K562 (cell line): ENCODE measurements around the gene RIPOR2. TPM values are rescaled to one million over a fixed set of nuclear protein-coding genes. Genes with fewer than 3 reads are reported as not detected.

Experiments
- ATAC-seq: fragments of 200-7000 bp; cut with Tn5 transposase; 3 replicates; pipeline ENCODE4 v1.9.1; 2020; ENCODE audit warnings: moderate library complexity
- BruUV-seq: library from RNA; stranded (reverse); fragments of 400-500 nt; replicated peaks from 2 replicates; lab custom pipeline; 2021; lab: Mats Ljungman, UMichigan
- CTCF ChIA-PET: fragments of 300-600 bp; formaldehyde crosslinking; extraction: SDS; loops from one replicate; lab custom pipeline; 2021; ENCODE audit warnings: low intra/inter-chr PET ratio; lab: Yijun Ruan, JAX
- POLR2A ChIA-PET: fragments of 300-600, 350-650 bp; sonication (Branson Sonifier 250); formaldehyde crosslinking; extraction: SDS; loops from one replicate; lab custom pipeline; 2021; ENCODE audit warnings: antibody characterized with exemption, inconsistent platforms; lab: Yijun Ruan, JAX
- DNase-seq, 4 experiments: peaks; one replicate each; pipeline versions ENCODE4 v3.0.0 to v3.0.0-alpha.2; 2011 to 2018; ENCODE audit warnings: low spot score in 3 of 4, mixed read lengths in 3 of 4; ENCODE audit errors: extremely low read depth in 1 of 4
- FAIRE-seq: peaks from 2 replicates; lab custom pipeline; 2011; peaks lifted over from hg19 to GRCh38; lab: Jason Lieb, UNC
- H2AFZ ChIP-seq: 2 replicates; pipeline ENCODE4 v1.6.0; 2011; ENCODE audit warnings: low read depth, low read length, control low read depth, inconsistent platforms
- H3K27ac ChIP-seq: fragments of 200-600 bp; 3 replicates; pipeline ENCODE4 v1.8.0; 2011; ENCODE audit warnings: low read depth, mild to moderate bottlenecking, control low read depth, inconsistent platforms, low read length, moderate library complexity, mixed read lengths; ENCODE audit errors: extremely low read depth
- H3K27me3 ChIP-seq, 2 experiments: fragments of 300-600 bp in 1 of 2; 2 replicates in 1 of 2; 3 replicates in 1 of 2; pipeline versions ENCODE4 v1.6.0 to v1.8.0; 2011; ENCODE audit warnings: inconsistent platforms in 2 of 2, low read length in 2 of 2, mild to moderate bottlenecking in 1 of 2, mixed read lengths in 1 of 2, moderate library complexity in 1 of 2; ENCODE audit not compliant: control insufficient read depth in 2 of 2, insufficient read depth in 2 of 2
- H3K36me3 ChIP-seq: fragments of 300-600 bp; 3 replicates; pipeline ENCODE4 v1.8.0; 2011; ENCODE audit warnings: mild to moderate bottlenecking, low read length, inconsistent platforms; ENCODE audit not compliant: control insufficient read depth, insufficient read depth
- H3K4me1 ChIP-seq, 2 experiments: fragments of 200-600 bp in 1 of 2; replicated peaks in 1 of 2; 2 replicates in 1 of 2; 3 replicates in 1 of 2; pipeline versions ENCODE4 v1.5.1 to v1.8.0; 2011; ENCODE audit warnings: inconsistent platforms in 2 of 2, low read length in 2 of 2, mild to moderate bottlenecking in 1 of 2, mixed read lengths in 1 of 2, moderate library complexity in 1 of 2; ENCODE audit not compliant: control insufficient read depth in 2 of 2, insufficient read depth in 2 of 2
- H3K4me2 ChIP-seq: 2 replicates; pipeline ENCODE4 v1.6.1; 2011; ENCODE audit warnings: low read length, control low read depth, inconsistent platforms, mixed read lengths; ENCODE audit not compliant: insufficient read depth
- H3K4me3 ChIP-seq: fragments of 200-600 bp; sonication (generic), shearing (Covaris generic); 2 replicates; pipeline ENCODE4 v1.5.1; 2016; ENCODE audit warnings: control low read depth, inconsistent platforms
- H3K79me2 ChIP-seq: fragments of 200-600 bp; 3 replicates; pipeline ENCODE4 v1.8.0; 2011; ENCODE audit warnings: low read length, inconsistent platforms; ENCODE audit not compliant: control insufficient read depth, insufficient read depth
- H3K9ac ChIP-seq, 2 experiments: 2 replicates each; pipeline versions ENCODE4 v1.6.0 to v1.6.1; 2011; ENCODE audit warnings: low read depth in 2 of 2, low read length in 2 of 2, control low read depth in 1 of 2, inconsistent platforms in 1 of 2, mild to moderate bottlenecking in 1 of 2, mixed read lengths in 1 of 2; ENCODE audit not compliant: insufficient read depth in 1 of 2
- H3K9me1 ChIP-seq: one replicate; pipeline ENCODE4 v1.6.0; 2011; ENCODE audit warnings: inconsistent platforms, mild to moderate bottlenecking, low read length, moderate library complexity; ENCODE audit not compliant: control insufficient read depth, insufficient read depth
- H3K9me3 ChIP-seq: replicated peaks from 2 replicates; pipeline ENCODE4 v1.5.1; 2011; ENCODE audit warnings: low read depth, low read length, inconsistent platforms; ENCODE audit not compliant: control insufficient read depth, insufficient read depth
- H4K20me1 ChIP-seq: replicated peaks from 2 replicates; pipeline ENCODE4 v1.6.1; 2011; ENCODE audit warnings: low read length, inconsistent platforms, mixed read lengths; ENCODE audit not compliant: control insufficient read depth, insufficient read depth
- BDP1 ChIP-seq: IDR thresholded peaks from 3 replicates; pipeline ENCODE4 v1.6.1; 2011; ENCODE audit not compliant: insufficient read length, insufficient read depth
- GABPB2 ChIP-seq: fragments of 250-450 bp; sonication (Bioruptor Pico); conservative IDR thresholded peaks from 2 replicates; pipeline ENCODE4 v1.5.1; 2021; ENCODE audit warnings: mild to moderate bottlenecking
- NR0B1 ChIP-seq: fragments of 450-650 bp; IDR thresholded peaks from one replicate; pipeline ENCODE4 v1.6.1; 2018; ENCODE audit warnings: mild to moderate bottlenecking, moderate library complexity; ENCODE audit not compliant: partially characterized antibody
- POLR2AphosphoS5 ChIP-seq: IDR thresholded peaks from 2 replicates; pipeline ENCODE4 v1.6.1; 2011; ENCODE audit warnings: mild to moderate bottlenecking, low read depth, low read length, moderate library complexity; ENCODE audit not compliant: control insufficient read depth, insufficient read depth
- SPI1 ChIP-seq: IDR thresholded peaks from 2 replicates; pipeline ENCODE4 v1.6.1; 2011; ENCODE audit warnings: low read depth, low read length, control low read depth, borderline replicate concordance
- WGBS: fragments of 100-300 bp; shearing (Covaris generic); methylation state at CpG from one replicate; pipeline ENCODE4 v1.1.6; 2016; ENCODE audit warnings: low coverage, mixed read lengths; ENCODE audit not compliant: insufficient coverage; ENCODE audit errors: missing lambda C conversion rate; 5-methylcytosine and 5-hydroxymethylcytosine counted together
- in situ Hi-C: fragments of 300-500 bp; cut with MboI; formaldehyde crosslinking; loops from 4 replicates; pipeline ENCODE4 v1.15.0; 2018; ENCODE audit warnings: inconsistent platforms, mixed read lengths
- intact Hi-C: fragments of 100-400 bp; cut with micrococcal nuclease; formaldehyde crosslinking; loops from 2 replicates; pipeline ENCODE4 v1.14.2; 2022
- polyA plus RNA-seq, 8 experiments: library from polyadenylated mRNA; depleted of rRNA in 4 of 8; stranded (reverse) in 5 of 8; unstranded in 3 of 8; fragments of >200 nt; fragmentation: Nextera tagmentation in 2 of 8; fragmentation: Illumina TruSeq in 1 of 8; extraction: Ambion mirVana in 2 of 8; extraction: Trizol in 1 of 8; gene quantifications; 2 replicates each; pipeline versions ENCODE4 v1.2.1 to v1.2.3, GENCODE V29; 2011 to 2014; ENCODE audit warnings: inconsistent platforms in 1 of 8, missing spikeins in 1 of 8
- total RNA-seq, 7 experiments: library from RNA; depleted of rRNA in 6 of 7; stranded (reverse); fragments of >200 nt in 6 of 7; fragmentation: Illumina TruSeq in 2 of 7; extraction: Trizol in 2 of 7; gene quantifications; 2 replicates each; pipeline versions ENCODE4 v1.2.1 to v1.2.3, GENCODE V29; 2011 to 2021; ENCODE audit warnings: low replicate concordance in 1 of 7

Gene RIPOR2
- total and polyA plus RNA-seq, 9 of the 15 experiments (the other 6 are each of a cell fraction or from before 2014, with no cell fraction given), result 0.04 to 1.0 (median 0.47) TPM; not detected in 2

GRCh38 chr6:24963339-24963738 lies 27.6 kb upstream of the RIPOR2 start:
- Histone ChIP-seq H3K27ac (no peak overlapping the region), H3K9me3 (no peaks in the 10 kb centered on the region), H4K20me1 (no peaks in the 10 kb centered on the region), H3K9me1 (no peaks in the 10 kb centered on the region), H3K27me3 (peaks cover 0 to 6% of the 10 kb centered on the region in 2 experiments; a peak in 3 of 5 replicates), H2AFZ (no peak overlapping the region), H3K79me2 (no peaks in the 10 kb centered on the region), H3K9ac (no peak overlapping the region), H3K36me3 (no peaks in the 10 kb centered on the region), H3K4me3 (no peak overlapping the region), H3K4me1 (no peaks in the 10 kb centered on the region), H3K4me2 (no peak overlapping the region)
- no peak for FAIRE-seq
- no peak for TF ChIP-seq GABPB2 (CRISPR knock-in tag)
- TF ChIP-seq SPI1, result no peak
- TF ChIP-seq POLR2AphosphoS5, result no peak
- TF ChIP-seq BDP1, result no peak
- TF ChIP-seq NR0B1, result no peak
- BruUV-seq, result no TSS peak
- in situ Hi-C loops, result no loop called here
- DNase-seq, result no peak
- POLR2A ChIA-PET, result interaction anchor here (1.2 kb wide), 1 partner anchor 54 kb away, joined by 5 read pairs; no protein-coding TSS in a partner anchor
- intact Hi-C loops, result no loop called here
- CTCF ChIA-PET, result no interaction called here
- ATAC-seq, result no peak
- 0% methylated on average over 1 of the region's 1 CpG for WGBS
